Adrenal gland (tissue), 5 donors: ENCODE measurements around the gene PRRT4.

Source experiments
- CTCF ChIP-seq, 6 experiments: fragments of 450-650 bp in 4 of 6; fragments of 200-600 bp in 2 of 6; sonication (generic) in 1 of 6; IDR thresholded peaks; 1 replicate in 5 of 6; 2 replicates in 1 of 6; pipeline versions ENCODE4 v1.5.1 to v1.8.0; 2016 to 2021; ENCODE audit warnings: antibody characterized with exemption in 6 of 6, mild to moderate bottlenecking in 2 of 6, moderate library complexity in 1 of 6
- POLR2A ChIP-seq, 2 donors: fragments of 450-650 bp; IDR thresholded peaks; one replicate each; pipeline ENCODE4 v1.6.1; 2017; ENCODE audit warnings: antibody characterized with exemption in 2 of 2, mild to moderate bottlenecking in 2 of 2, moderate library complexity in 1 of 2
- donor health status: DM: no; HTN: no; CAD: no.

- TF ChIP-seq POLR2A (IDR thresholded peaks at IDR 0.05) (no peak), CTCF (IDR thresholded peaks at IDR 0.05) (no peak)
These were observed 2.8 kb upstream of the PRRT4 start for GRCh38 chr7:128364166-128364870.
